Fibroblast of skin of back (primary cell): ENCODE results near the gene CNNM4.

Experiments used
- DNase-seq: peaks from one replicate; pipeline ENCODE4 v3.0.0-alpha.2; 2013

The CNNM4 gene

GRCh38 chr2:96759548-96759947 is 1.2 kb upstream of the CNNM4 start:
- no peak for DNase-seq

- DNase-seq, result no peak
These were observed 507 bp downstream of the CNNM4 start for GRCh38 chr2:96760986-96761832.

GRCh38 chr2:96762529-96763311 is 2.0 kb downstream of the CNNM4 start:
- no peak for DNase-seq

- no peak for DNase-seq
These were observed 3.0 kb downstream of the CNNM4 start for GRCh38 chr2:96763511-96764252.

- no peak for DNase-seq
These were observed 3.5 kb downstream of the CNNM4 start for GRCh38 chr2:96764253-96764637.

GRCh38 chr2:96767135-96767871 is 6.6 kb downstream of the CNNM4 start:
- no peak for DNase-seq

- DNase-seq, result no peak
These were observed 7.4 kb downstream of the CNNM4 start for GRCh38 chr2:96768083-96768561.

- DNase-seq, result no peak
These were observed 9.1 kb downstream of the CNNM4 start for GRCh38 chr2:96769814-96770213.

GRCh38 chr2:96770442-96771202 is 9.9 kb downstream of the CNNM4 start:
- DNase-seq, result no peak

GRCh38 chr2:96771796-96772618 is 11.3 kb downstream of the CNNM4 start:
- DNase-seq, result no peak

- no peak for DNase-seq
These were observed 12.4 kb downstream of the CNNM4 start for GRCh38 chr2:96772903-96773671.

- no peak for DNase-seq
These were observed 13.2 kb downstream of the CNNM4 start for GRCh38 chr2:96773922-96774321.

- DNase-seq, result peak; percentile 19
These were observed 14.5 kb downstream of the CNNM4 start for GRCh38 chr2:96775160-96775559.

- no peak for DNase-seq
These were observed 22.7 kb downstream of the CNNM4 start for GRCh38 chr2:96783388-96783787.

GRCh38 chr2:96787411-96787810 is 26.7 kb downstream of the CNNM4 start:
- DNase-seq, result no peak

GRCh38 chr2:96788442-96789244 is 27.9 kb downstream of the CNNM4 start:
- peak; percentile 46 for DNase-seq

- no peak for DNase-seq
These were observed 28.5 kb downstream of the CNNM4 start for GRCh38 chr2:96789245-96789617.

GRCh38 chr2:96792772-96793749 is 32.4 kb downstream of the CNNM4 start:
- DNase-seq, result no peak
